Suprapubic skin (tissue), 4 donors: ENCODE data around the gene AKT1S1.

Experiments used
- EP300 ChIP-seq: sonication (generic); formaldehyde crosslinking; IDR thresholded peaks from one replicate; pipeline ENCODE4 v1.6.1; 2017; ENCODE audit warnings: antibody characterized with exemption
- POLR2AphosphoS5 ChIP-seq, 3 donors: sonication (generic); formaldehyde crosslinking; IDR thresholded peaks; one replicate each; pipeline ENCODE4 v1.6.1; 2017; ENCODE audit warnings: antibody characterized with exemption in 3 of 3
- TF ChIP-seq, protein P1 (sequence below), 2 donors: fragments of 200-600 bp in 1 of 2; fragments of 450-650 bp in 1 of 2; sonication (generic) in 1 of 2; IDR thresholded peaks; one replicate each; pipeline ENCODE4 v1.5.1; 2016 to 2019; ENCODE audit warnings: antibody characterized with exemption in 2 of 2, mild to moderate bottlenecking in 1 of 2, moderate library complexity in 1 of 2

DNA sequence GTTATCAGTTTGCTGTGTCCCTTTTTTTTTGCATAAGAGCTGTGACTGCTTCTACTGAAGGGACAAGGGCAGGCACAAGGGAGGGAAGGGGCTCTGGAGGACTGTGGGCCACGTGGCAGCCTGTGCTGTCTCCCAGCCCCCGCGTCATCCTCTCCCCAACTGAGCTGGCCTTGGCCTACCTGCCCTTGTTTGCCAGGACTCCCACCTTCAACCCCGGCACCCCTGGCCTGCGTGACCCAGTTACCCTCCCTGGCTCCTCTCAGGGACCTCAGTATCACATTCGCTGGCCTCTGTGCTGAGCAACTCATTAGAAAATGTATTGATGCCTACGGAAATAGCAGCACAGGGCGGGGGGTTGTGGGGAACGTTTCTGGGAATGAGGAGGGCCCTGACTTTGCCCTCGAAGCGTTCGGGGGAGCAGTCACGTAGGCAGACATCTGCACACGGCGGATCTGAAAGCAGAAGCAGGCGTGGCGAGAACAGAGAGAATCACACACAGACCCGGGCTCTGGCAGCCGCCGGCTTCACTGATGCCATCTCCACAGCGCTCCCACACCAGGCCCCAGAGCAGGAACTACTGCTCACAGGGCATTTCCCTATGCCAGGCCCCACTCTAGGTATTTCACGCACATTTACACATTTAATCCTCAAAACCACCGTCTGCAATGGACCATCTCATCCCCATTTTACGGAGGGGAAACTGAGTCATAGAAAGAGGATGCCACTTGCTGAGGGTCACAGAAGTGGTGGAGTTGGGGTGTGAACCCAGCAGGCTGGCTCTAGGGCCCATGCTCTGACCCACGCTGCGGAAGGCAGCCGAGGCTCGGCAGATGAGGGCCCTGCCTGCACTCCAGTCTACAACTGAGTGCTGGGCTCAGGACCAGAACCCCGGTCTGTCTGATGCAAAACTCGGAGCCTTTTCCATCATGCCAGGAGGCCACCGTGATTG is 46.2 kb upstream of the AKT1S1 start:
- TF ChIP-seq POLR2AphosphoS5 (IDR thresholded peaks at IDR 0.05) (no peak), EP300 (no peak)
- TF ChIP-seq, protein P1, sequence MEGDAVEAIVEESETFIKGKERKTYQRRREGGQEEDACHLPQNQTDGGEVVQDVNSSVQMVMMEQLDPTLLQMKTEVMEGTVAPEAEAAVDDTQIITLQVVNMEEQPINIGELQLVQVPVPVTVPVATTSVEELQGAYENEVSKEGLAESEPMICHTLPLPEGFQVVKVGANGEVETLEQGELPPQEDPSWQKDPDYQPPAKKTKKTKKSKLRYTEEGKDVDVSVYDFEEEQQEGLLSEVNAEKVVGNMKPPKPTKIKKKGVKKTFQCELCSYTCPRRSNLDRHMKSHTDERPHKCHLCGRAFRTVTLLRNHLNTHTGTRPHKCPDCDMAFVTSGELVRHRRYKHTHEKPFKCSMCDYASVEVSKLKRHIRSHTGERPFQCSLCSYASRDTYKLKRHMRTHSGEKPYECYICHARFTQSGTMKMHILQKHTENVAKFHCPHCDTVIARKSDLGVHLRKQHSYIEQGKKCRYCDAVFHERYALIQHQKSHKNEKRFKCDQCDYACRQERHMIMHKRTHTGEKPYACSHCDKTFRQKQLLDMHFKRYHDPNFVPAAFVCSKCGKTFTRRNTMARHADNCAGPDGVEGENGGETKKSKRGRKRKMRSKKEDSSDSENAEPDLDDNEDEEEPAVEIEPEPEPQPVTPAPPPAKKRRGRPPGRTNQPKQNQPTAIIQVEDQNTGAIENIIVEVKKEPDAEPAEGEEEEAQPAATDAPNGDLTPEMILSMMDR (IDR thresholded peaks at IDR 0.05): no peak
